IPS-15b (cell line): ENCODE results near the gene ATXN1.

Experiments
- H3K27me3 ChIP-seq: one replicate; pipeline ENCODE4 v1.6.1; 2013; ENCODE audit warnings: low read length; ENCODE audit not compliant: control insufficient read depth, insufficient read depth
- H3K36me3 ChIP-seq: one replicate; pipeline ENCODE4 v1.6.1; 2013; ENCODE audit warnings: low read length; ENCODE audit not compliant: control insufficient read depth, insufficient read depth
- H3K4me1 ChIP-seq: one replicate; pipeline ENCODE4 v1.6.1; 2013; ENCODE audit warnings: mild to moderate bottlenecking, low read length; ENCODE audit not compliant: control insufficient read depth, insufficient read depth
- H3K4me3 ChIP-seq: one replicate; pipeline ENCODE4 v1.5.1; 2013; ENCODE audit warnings: low read depth, low read length
- H3K9ac ChIP-seq: one replicate; pipeline ENCODE4 v1.6.1; 2013; ENCODE audit warnings: low read depth, mild to moderate bottlenecking, low read length
- H3K9me3 ChIP-seq: one replicate; pipeline ENCODE4 v1.6.1; 2013; ENCODE audit warnings: mild to moderate bottlenecking, low read length; ENCODE audit not compliant: control insufficient read depth, insufficient read depth

The ATXN1 gene

GRCh38 chr6:16431106-16431505 lies 330.2 kb downstream of the ATXN1 start:
- Histone ChIP-seq H3K4me3 (no peak overlapping the region), H3K36me3 (no peaks in the 10 kb centered on the region), H3K9ac (no peak overlapping the region), H3K27me3 (no peaks in the 10 kb centered on the region), H3K4me1 (no peaks in the 10 kb centered on the region), H3K9me3 (no peaks in the 10 kb centered on the region)

- no peaks in the 10 kb centered on the region for H3K27me3 ChIP-seq
- no peaks in the 10 kb centered on the region for H3K4me1 ChIP-seq
- no peak overlapping the region for H3K4me3 ChIP-seq
- H3K9ac ChIP-seq = no peak overlapping the region
- H3K36me3 ChIP-seq = no peaks in the 10 kb centered on the region
- no peaks in the 10 kb centered on the region for H3K9me3 ChIP-seq
These were observed 330.7 kb downstream of the ATXN1 start for GRCh38 chr6:16430391-16431089.

- Histone ChIP-seq H3K36me3 (no peaks in the 10 kb centered on the region), H3K9ac (no peak overlapping the region), H3K9me3 (no peaks in the 10 kb centered on the region), H3K27me3 (no peaks in the 10 kb centered on the region), H3K4me1 (no peaks in the 10 kb centered on the region), H3K4me3 (no peak overlapping the region)
These were observed 331.6 kb downstream of the ATXN1 start for GRCh38 chr6:16429669-16430068.

- Histone ChIP-seq H3K4me3 (no peak overlapping the region), H3K9ac (no peak overlapping the region), H3K36me3 (no peaks in the 10 kb centered on the region), H3K9me3 (no peaks in the 10 kb centered on the region), H3K4me1 (no peaks in the 10 kb centered on the region), H3K27me3 (no peaks in the 10 kb centered on the region)
These were observed 334.1 kb downstream of the ATXN1 start for GRCh38 chr6:16427124-16427523.

- H3K4me3 ChIP-seq = no peak overlapping the region
- H3K36me3 ChIP-seq = no peaks in the 10 kb centered on the region
- H3K9ac ChIP-seq = no peak overlapping the region
These were observed 335.2 kb downstream of the ATXN1 start for GRCh38 chr6:16425881-16426615.

GRCh38 chr6:16421462-16421960 lies 339.7 kb downstream of the ATXN1 start:
- H3K9ac ChIP-seq = no peak overlapping the region

More at GRCh38 chr6:16425881-16426615, 335.2 kb downstream of the ATXN1 start:
- Histone ChIP-seq H3K27me3 (no peaks in the 10 kb centered on the region), H3K9me3 (no peaks in the 10 kb centered on the region), H3K4me1 (no peaks in the 10 kb centered on the region)

GRCh38 chr6:16420715-16421461 lies 340.4 kb downstream of the ATXN1 start:
- H3K36me3 ChIP-seq = no peaks in the 10 kb centered on the region
- no peaks in the 10 kb centered on the region for H3K9me3 ChIP-seq
- no peak overlapping the region for H3K9ac ChIP-seq
- H3K4me3 ChIP-seq = no peak overlapping the region
- H3K4me1 ChIP-seq = peaks cover 3% of the 10 kb centered on the region
- no peaks in the 10 kb centered on the region for H3K27me3 ChIP-seq

More at GRCh38 chr6:16421462-16421960, 339.7 kb downstream of the ATXN1 start:
- Histone ChIP-seq H3K4me3 (no peak overlapping the region), H3K4me1 (peaks cover 3% of the 10 kb centered on the region), H3K27me3 (no peaks in the 10 kb centered on the region), H3K9me3 (no peaks in the 10 kb centered on the region), H3K36me3 (no peaks in the 10 kb centered on the region)

GRCh38 chr6:16420337-16420714 lies 340.9 kb downstream of the ATXN1 start:
- Histone ChIP-seq H3K4me3 (no peak overlapping the region), H3K4me1 (peaks cover 3% of the 10 kb centered on the region), H3K36me3 (no peaks in the 10 kb centered on the region), H3K9me3 (no peaks in the 10 kb centered on the region), H3K27me3 (no peaks in the 10 kb centered on the region), H3K9ac (no peak overlapping the region)

GRCh38 chr6:16419636-16420336 lies 341.5 kb downstream of the ATXN1 start:
- H3K36me3 ChIP-seq = no peaks in the 10 kb centered on the region
- H3K4me1 ChIP-seq = peaks cover 3% of the 10 kb centered on the region
- no peak overlapping the region for H3K4me3 ChIP-seq
- no peak overlapping the region for H3K9ac ChIP-seq
- H3K27me3 ChIP-seq = no peaks in the 10 kb centered on the region
- H3K9me3 ChIP-seq = no peaks in the 10 kb centered on the region

GRCh38 chr6:16418151-16418550 lies 343.1 kb downstream of the ATXN1 start:
- no peaks in the 10 kb centered on the region for H3K36me3 ChIP-seq
- H3K4me1 ChIP-seq = peaks cover 3% of the 10 kb centered on the region
- H3K27me3 ChIP-seq = no peaks in the 10 kb centered on the region
- H3K4me3 ChIP-seq = no peak overlapping the region
- no peaks in the 10 kb centered on the region for H3K9me3 ChIP-seq
- no peak overlapping the region for H3K9ac ChIP-seq

- peaks cover 3% of the 10 kb centered on the region for H3K4me1 ChIP-seq
- H3K27me3 ChIP-seq = no peaks in the 10 kb centered on the region
- no peak overlapping the region for H3K9ac ChIP-seq
- no peaks in the 10 kb centered on the region for H3K9me3 ChIP-seq
- H3K4me3 ChIP-seq = no peak overlapping the region
- H3K36me3 ChIP-seq = no peaks in the 10 kb centered on the region
These were observed 345.6 kb downstream of the ATXN1 start for GRCh38 chr6:16415677-16416076.
